Liver (tissue), 3 donors: ENCODE data around the gene STING1.

ENCODE experiments used
- ATF3 ChIP-seq: IDR thresholded peaks from 2 replicates; pipeline ENCODE4 v1.6.1; 2016; ENCODE audit warnings: antibody characterized with exemption
- CTCF ChIP-seq: fragments of 150-350 bp; IDR thresholded peaks from 2 replicates; pipeline ENCODE4 v1.5.1; 2017; ENCODE audit warnings: improper control_type of control experiment, low read depth, low read length; ENCODE audit not compliant: missing input control
- FOXA1 ChIP-seq: IDR thresholded peaks from 2 replicates; pipeline ENCODE4 v1.6.1; 2016; ENCODE audit warnings: antibody characterized with exemption
- GABPA ChIP-seq, 2 donors: IDR thresholded peaks in 1 of 2; conservative IDR thresholded peaks in 1 of 2; 2 replicates each; pipeline ENCODE4 v1.6.1; 2016; ENCODE audit warnings: antibody characterized with exemption in 2 of 2, mild to moderate bottlenecking in 1 of 2, moderate library complexity in 1 of 2
- JUND ChIP-seq, 2 donors: IDR thresholded peaks; 2 replicates each; pipeline ENCODE4 v1.6.1; 2016; ENCODE audit warnings: antibody characterized with exemption in 2 of 2
- MAX ChIP-seq: IDR thresholded peaks from 2 replicates; pipeline ENCODE4 v1.6.1; 2016; ENCODE audit warnings: antibody characterized with exemption
- RAD21 ChIP-seq, 2 donors: IDR thresholded peaks; 2 replicates each; pipeline ENCODE4 v1.6.1; 2016; ENCODE audit warnings: antibody characterized with exemption in 2 of 2, mild to moderate bottlenecking in 2 of 2
- TAF1 ChIP-seq: conservative IDR thresholded peaks from 2 replicates; pipeline ENCODE4 v1.6.1; 2016; ENCODE audit warnings: antibody characterized with exemption, mild to moderate bottlenecking
- YY1 ChIP-seq: IDR thresholded peaks from 2 replicates; pipeline ENCODE4 v1.6.1; 2016; ENCODE audit warnings: antibody characterized with exemption, mild to moderate bottlenecking
- ZBTB33 ChIP-seq: IDR thresholded peaks from 2 replicates; pipeline ENCODE4 v1.6.1; 2016; ENCODE audit warnings: antibody characterized with exemption
- donor health status: healthy.
- donor health status: healthy.

DNA sequence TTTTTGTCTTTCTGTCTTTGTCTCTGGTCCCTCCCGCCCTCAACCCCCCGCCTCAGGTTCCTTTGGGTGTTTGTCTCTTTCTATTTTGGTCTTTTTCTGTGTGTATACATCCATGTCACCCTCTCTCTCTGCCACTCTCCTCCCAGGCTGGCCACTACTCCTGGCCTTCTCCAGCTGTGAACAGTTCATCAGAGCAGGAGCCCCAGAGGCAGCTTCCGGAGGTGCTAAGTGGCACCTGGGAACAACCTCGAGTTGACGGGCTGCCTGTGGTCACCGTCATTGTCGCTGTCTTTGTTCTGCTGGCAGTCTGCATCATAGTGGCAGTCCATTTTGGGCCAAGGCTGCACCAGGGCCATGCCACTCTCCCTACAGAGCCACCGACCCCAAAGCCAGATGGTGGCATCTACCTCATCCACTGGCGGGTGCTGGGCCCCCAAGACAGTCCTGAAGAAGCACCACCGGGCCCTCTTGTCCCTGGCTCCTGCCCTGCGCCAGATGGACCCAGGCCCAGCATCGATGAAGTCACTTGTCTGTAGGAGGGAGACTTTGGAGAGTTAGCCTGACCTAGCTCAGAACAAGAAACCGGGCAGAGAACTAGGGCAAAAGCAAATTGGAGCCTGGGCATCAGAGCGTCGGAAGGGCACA is 10.1 kb downstream of the STING1 start:
- TF ChIP-seq CTCF (no peak), ZBTB33 (no peak), YY1 (no peak), FOXA1 (no peak), GABPA (IDR thresholded peaks at IDR 0.05 in 1 of 2, conservative IDR thresholded peaks at IDR 0.05 in 1 of 2) (no peak), JUND (IDR thresholded peaks at IDR 0.05) (no peak), ATF3 (no peak), RAD21 (IDR thresholded peaks at IDR 0.05) (no peak), MAX (no peak), TAF1 (no peak)
